Osteoblast (primary cell): ENCODE measurements around the gene SRSF12. TPM values are rescaled to one million over a fixed set of nuclear protein-coding genes. Genes with fewer than 3 reads are reported as not detected.

Experiments used
- DNase-seq: peaks from one replicate; pipeline ENCODE4 v3.0.0; 2011; ENCODE audit warnings: low spot score, mixed read lengths; ENCODE audit not compliant: insufficient read length; ENCODE audit errors: missing footprints
- H2AFZ ChIP-seq: 2 replicates; pipeline ENCODE4 v1.6.0; 2011; ENCODE audit warnings: mild to moderate bottlenecking, low read length
- H3K27ac ChIP-seq: 2 replicates; pipeline ENCODE4 v1.5.1; 2011; ENCODE audit warnings: mild to moderate bottlenecking, low read depth, low read length, moderate library complexity
- H3K27me3 ChIP-seq: 2 replicates; pipeline ENCODE4 v1.6.0; 2012; ENCODE audit warnings: mild to moderate bottlenecking, control low read depth, inconsistent platforms, low read length, moderate library complexity; ENCODE audit not compliant: insufficient read depth
- H3K36me3 ChIP-seq: 2 replicates; pipeline ENCODE4 v1.5.1; 2011; ENCODE audit warnings: mild to moderate bottlenecking, low read length, control low read depth, moderate library complexity; ENCODE audit not compliant: insufficient read depth
- H3K4me1 ChIP-seq: 2 replicates; pipeline ENCODE4 v1.5.1; 2011; ENCODE audit warnings: mild to moderate bottlenecking, low read length, control low read depth, moderate library complexity; ENCODE audit not compliant: insufficient read depth
- H3K4me2 ChIP-seq: 2 replicates; pipeline ENCODE4 v1.6.0; 2011; ENCODE audit warnings: mild to moderate bottlenecking, low read length; ENCODE audit not compliant: insufficient read depth
- H3K4me3 ChIP-seq: fragments of 200-600 bp; sonication (generic); 3 replicates; pipeline ENCODE4 v1.5.1; 2012; ENCODE audit warnings: mild to moderate bottlenecking, low read length, inconsistent platforms; ENCODE audit not compliant: insufficient read depth
- H3K79me2 ChIP-seq: 2 replicates; pipeline ENCODE4 v1.6.0; 2012; ENCODE audit warnings: mild to moderate bottlenecking, low read length, control low read depth, inconsistent platforms; ENCODE audit not compliant: insufficient read depth
- H3K9me3 ChIP-seq: 2 replicates; pipeline ENCODE4 v1.5.1; 2011; ENCODE audit warnings: low read depth, low read length, control low read depth
- H4K20me1 ChIP-seq: 2 replicates; pipeline ENCODE4 v1.6.0; 2012; ENCODE audit warnings: mild to moderate bottlenecking, low read length, control low read depth; ENCODE audit not compliant: insufficient read depth
- total RNA-seq: library from RNA; depleted of rRNA; stranded (reverse); fragments of >200 nt; gene quantifications from 2 replicates; pipeline ENCODE4 v1.2.3, GENCODE V29; 2012
- TF ChIP-seq, protein P1 (sequence below): IDR thresholded peaks from 2 replicates; pipeline ENCODE4 v1.5.1; 2011; ENCODE audit warnings: mild to moderate bottlenecking, low read depth, low read length, moderate library complexity; ENCODE audit errors: extremely low read depth

The SRSF12 gene
- total RNA-seq, 1 donor, result under 0.01 TPM

DNA sequence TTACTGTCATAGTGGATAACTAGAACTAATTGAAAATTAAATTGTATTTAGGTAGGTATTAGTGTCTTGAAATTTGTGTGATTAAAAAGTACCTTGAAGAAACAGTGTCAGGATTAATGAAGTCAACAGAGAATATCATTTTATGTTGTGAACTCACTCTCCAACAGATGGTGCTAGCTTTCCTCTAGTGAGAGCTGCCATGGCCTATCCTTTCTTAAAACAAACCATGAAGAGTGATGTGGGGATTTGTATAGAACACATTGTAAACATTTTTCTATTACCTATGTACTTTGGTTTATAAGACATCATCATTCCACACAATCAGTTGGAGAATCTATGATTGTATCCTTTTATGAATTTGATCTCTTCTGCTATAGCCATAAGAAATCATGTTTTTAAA, 4.8 kb upstream of the SRSF12 start:
- DNase-seq, result peak; percentile 86
- Histone ChIP-seq H3K4me2 (no peak overlapping the region), H3K9me3 (no peaks in the 10 kb centered on the region), H2AFZ (no peak overlapping the region), H3K79me2 (no peaks in the 10 kb centered on the region), H3K27me3 (peaks cover 11% of the 10 kb centered on the region), H4K20me1 (no peaks in the 10 kb centered on the region), H3K4me3 (no peak overlapping the region), H3K36me3 (no peaks in the 10 kb centered on the region), H3K27ac (no peak overlapping the region), H3K4me1 (no peaks in the 10 kb centered on the region)
- TF ChIP-seq, protein P1, sequence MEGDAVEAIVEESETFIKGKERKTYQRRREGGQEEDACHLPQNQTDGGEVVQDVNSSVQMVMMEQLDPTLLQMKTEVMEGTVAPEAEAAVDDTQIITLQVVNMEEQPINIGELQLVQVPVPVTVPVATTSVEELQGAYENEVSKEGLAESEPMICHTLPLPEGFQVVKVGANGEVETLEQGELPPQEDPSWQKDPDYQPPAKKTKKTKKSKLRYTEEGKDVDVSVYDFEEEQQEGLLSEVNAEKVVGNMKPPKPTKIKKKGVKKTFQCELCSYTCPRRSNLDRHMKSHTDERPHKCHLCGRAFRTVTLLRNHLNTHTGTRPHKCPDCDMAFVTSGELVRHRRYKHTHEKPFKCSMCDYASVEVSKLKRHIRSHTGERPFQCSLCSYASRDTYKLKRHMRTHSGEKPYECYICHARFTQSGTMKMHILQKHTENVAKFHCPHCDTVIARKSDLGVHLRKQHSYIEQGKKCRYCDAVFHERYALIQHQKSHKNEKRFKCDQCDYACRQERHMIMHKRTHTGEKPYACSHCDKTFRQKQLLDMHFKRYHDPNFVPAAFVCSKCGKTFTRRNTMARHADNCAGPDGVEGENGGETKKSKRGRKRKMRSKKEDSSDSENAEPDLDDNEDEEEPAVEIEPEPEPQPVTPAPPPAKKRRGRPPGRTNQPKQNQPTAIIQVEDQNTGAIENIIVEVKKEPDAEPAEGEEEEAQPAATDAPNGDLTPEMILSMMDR, result peak; percentile 53

DNA sequence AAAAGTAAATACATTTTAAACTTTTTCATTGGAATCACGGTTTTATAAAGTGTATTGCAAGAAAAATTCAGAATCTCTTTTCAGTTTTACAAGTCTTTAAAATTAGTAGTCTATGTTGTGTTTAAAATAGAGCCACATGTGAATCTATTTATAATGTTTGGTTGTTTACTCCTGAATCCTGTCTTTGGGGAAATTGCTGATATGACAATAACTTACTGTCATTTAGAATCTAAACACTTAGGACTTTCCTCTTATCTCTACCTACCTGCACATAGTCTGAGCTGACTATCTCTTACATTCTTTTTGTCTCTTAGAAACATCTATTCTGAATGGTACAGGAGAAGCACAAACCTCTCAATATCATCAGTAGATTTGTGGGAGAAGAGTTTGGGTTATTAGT, 4.1 kb upstream of the SRSF12 start:
- Histone ChIP-seq H3K36me3 (no peaks in the 10 kb centered on the region), H2AFZ (no peak overlapping the region), H3K9me3 (no peaks in the 10 kb centered on the region), H3K4me2 (no peak overlapping the region), H3K79me2 (no peaks in the 10 kb centered on the region), H3K27ac (no peak overlapping the region), H3K27me3 (peaks cover 18% of the 10 kb centered on the region), H3K4me3 (no peak overlapping the region), H3K4me1 (no peaks in the 10 kb centered on the region), H4K20me1 (no peaks in the 10 kb centered on the region)
- TF ChIP-seq, protein P1, result no peak
- no peak for DNase-seq

DNA sequence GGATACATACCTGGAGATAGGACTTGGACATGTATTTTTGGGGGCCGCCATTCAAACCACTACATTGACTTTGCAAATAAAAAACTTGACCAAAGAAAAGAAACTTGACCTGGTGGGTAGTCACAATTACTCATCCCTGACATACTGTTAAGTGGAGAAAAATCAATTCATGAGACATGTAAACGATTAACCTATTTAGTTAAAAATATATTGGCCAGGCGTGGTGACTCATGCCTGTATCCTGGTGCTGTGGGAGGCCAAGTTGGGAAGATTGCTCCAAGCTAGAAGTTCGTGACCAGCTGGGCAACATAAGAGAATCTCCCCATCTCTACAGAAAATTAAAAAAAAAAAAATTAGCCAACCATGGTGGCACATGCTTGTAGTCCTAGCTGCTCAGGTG, 2.5 kb upstream of the SRSF12 start:
- Histone ChIP-seq H3K27ac (no peak overlapping the region), H3K36me3 (no peaks in the 10 kb centered on the region), H2AFZ (no peak overlapping the region), H3K9me3 (no peaks in the 10 kb centered on the region), H3K79me2 (no peaks in the 10 kb centered on the region), H3K4me1 (no peaks in the 10 kb centered on the region), H3K27me3 (peaks cover 21% of the 10 kb centered on the region), H4K20me1 (no peaks in the 10 kb centered on the region), H3K4me2 (no peak overlapping the region), H3K4me3 (no peak overlapping the region)
- TF ChIP-seq, protein P1, result no peak
- DNase-seq, result no peak

DNA sequence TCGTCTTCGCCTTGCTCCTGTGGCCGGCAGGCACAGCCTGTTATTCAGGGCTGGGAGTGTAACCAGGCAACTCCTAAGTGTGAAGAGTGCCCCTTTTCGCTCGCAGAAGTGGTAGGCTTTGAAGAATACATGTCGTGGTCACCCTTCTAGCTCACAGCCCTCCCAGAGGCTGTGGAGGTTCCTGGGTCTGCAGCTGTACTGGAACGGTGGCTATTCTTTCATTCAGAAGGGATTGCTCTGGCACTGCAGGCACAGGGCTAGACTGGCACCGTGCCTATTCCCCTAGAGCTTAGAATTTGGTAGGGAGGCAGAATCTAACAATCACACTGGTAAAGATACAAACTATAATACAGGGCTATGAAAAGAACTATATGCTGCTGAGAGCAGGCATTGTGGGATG, 1.1 kb upstream of the SRSF12 start:
- Histone ChIP-seq H3K79me2 (no peaks in the 10 kb centered on the region), H4K20me1 (no peaks in the 10 kb centered on the region), H3K36me3 (no peaks in the 10 kb centered on the region), H3K4me2 (no peak overlapping the region), H3K27me3 (peaks cover 21% of the 10 kb centered on the region), H3K27ac (no peak overlapping the region), H3K4me1 (no peaks in the 10 kb centered on the region), H2AFZ (no peak overlapping the region), H3K9me3 (no peaks in the 10 kb centered on the region), H3K4me3 (no peak overlapping the region)
- DNase-seq, result peak; percentile 76
- TF ChIP-seq, protein P1, result no peak
